ENCODE data around the gene NLGN1. TPM values are rescaled to one million over a fixed set of nuclear protein-coding genes. Genes with fewer than 3 reads are reported as not detected.

Gene NLGN1
- total RNA-seq, 1 experiment from 2014 or later: 0.85 TPM

GRCh38 chr3:174216019-174216418, 818.5 kb downstream of the NLGN1 start:
- H3K4me1 ChIP-seq (ENCODE audit: control insufficient read depth, insufficient read depth, low read length): no peaks in the 10 kb centered on the region
- H3K27me3 ChIP-seq (ENCODE audit: control insufficient read depth, insufficient read depth, low read length): no peaks in the 10 kb centered on the region
- H3K4me3 ChIP-seq (ENCODE audit: low read depth in 2 of 2, low read length in 2 of 2): no peak overlapping the region
- in situ Hi-C loops (cut with HindIII; ENCODE audit: low pct_unique_long_range_greater_than_20kb, low sequenced_read_pairs): no loop called here
- TF ChIP-seq POLR2AphosphoS5 (IDR thresholded peaks at IDR 0.05; ENCODE audit: low read depth, low read length) (no peak), REST (IDR thresholded peaks at IDR 0.05; ENCODE audit: insufficient read depth in 1 of 2, low read depth in 2 of 2, low read length in 1 of 2) (no peak), CTCF (IDR thresholded peaks at IDR 0.05) (no peak), SIN3A (IDR thresholded peaks at IDR 0.05; ENCODE audit: borderline replicate concordance, insufficient read depth, low read depth, low read length) (no peak), TCF7L2 (IDR thresholded peaks at IDR 0.05; ENCODE audit: low read depth, low read length) (no peak)
- ChIA-PET CTCF (no interaction called here), POLR2A (no interaction called here)
- no TSS peak for BruUV-seq (replicated peaks)
- H3K36me3 ChIP-seq (ENCODE audit: control insufficient read depth, insufficient read depth, low read length): no peaks in the 10 kb centered on the region
- intact Hi-C loops (cut with micrococcal nuclease; ENCODE audit: unreplicated experiment): no loop called here
- DNase-seq (ENCODE audit: low read depth, low spot score): no peak
- ATAC-seq: no peak
- H3K9me3 ChIP-seq (ENCODE audit: control insufficient read depth, insufficient read depth, low read depth, low read length): no peaks in the 10 kb centered on the region
- H3K27ac ChIP-seq (ENCODE audit: low read length): no peak overlapping the region

- ChIA-PET POLR2A (no interaction called here), CTCF (no interaction called here)
- Histone ChIP-seq H3K36me3 (ENCODE audit: control insufficient read depth, insufficient read depth, low read length) (no peaks in the 10 kb centered on the region), H3K9me3 (ENCODE audit: control insufficient read depth, insufficient read depth, low read depth, low read length) (no peaks in the 10 kb centered on the region), H3K4me1 (ENCODE audit: control insufficient read depth, insufficient read depth, low read length) (no peaks in the 10 kb centered on the region), H3K27ac (ENCODE audit: low read length) (no peak overlapping the region), H3K27me3 (ENCODE audit: control insufficient read depth, insufficient read depth, low read length) (no peaks in the 10 kb centered on the region), H3K4me3 (ENCODE audit: low read depth in 2 of 2, low read length in 2 of 2) (no peak overlapping the region)
- intact Hi-C loops (cut with micrococcal nuclease; ENCODE audit: unreplicated experiment): no loop called here
- ATAC-seq: no peak
- no peak for DNase-seq (ENCODE audit: low read depth, low spot score)
- TF ChIP-seq TCF7L2 (IDR thresholded peaks at IDR 0.05; ENCODE audit: low read depth, low read length) (no peak), SIN3A (IDR thresholded peaks at IDR 0.05; ENCODE audit: borderline replicate concordance, insufficient read depth, low read depth, low read length) (no peak), POLR2AphosphoS5 (IDR thresholded peaks at IDR 0.05; ENCODE audit: low read depth, low read length) (no peak), CTCF (IDR thresholded peaks at IDR 0.05) (no peak), REST (IDR thresholded peaks at IDR 0.05; ENCODE audit: insufficient read depth in 1 of 2, low read depth in 2 of 2, low read length in 1 of 2) (no peak)
- BruUV-seq (replicated peaks): no TSS peak
- in situ Hi-C loops (cut with HindIII; ENCODE audit: low pct_unique_long_range_greater_than_20kb, low sequenced_read_pairs): no loop called here
Observed at GRCh38 chr3:174216946-174217718, 819.6 kb downstream of the NLGN1 start.

Data from Panc1 (cell line).